SKM-1 treated with dmso at 0.1 percent for 144 hours (cell line): ENCODE measurements around the gene FBXO10.
"Not testable (repeated sequence)": the region's sequence is repeated elsewhere in the genome, so short reads cannot be mapped to it uniquely, and the experiment has no call there.

Experiments used
- DNase-seq: peaks from one replicate; lab custom pipeline; 2025; ENCODE audit not compliant: unreplicated experiment; lab: John Stamatoyannopoulos, UW

The FBXO10 gene

DNA sequence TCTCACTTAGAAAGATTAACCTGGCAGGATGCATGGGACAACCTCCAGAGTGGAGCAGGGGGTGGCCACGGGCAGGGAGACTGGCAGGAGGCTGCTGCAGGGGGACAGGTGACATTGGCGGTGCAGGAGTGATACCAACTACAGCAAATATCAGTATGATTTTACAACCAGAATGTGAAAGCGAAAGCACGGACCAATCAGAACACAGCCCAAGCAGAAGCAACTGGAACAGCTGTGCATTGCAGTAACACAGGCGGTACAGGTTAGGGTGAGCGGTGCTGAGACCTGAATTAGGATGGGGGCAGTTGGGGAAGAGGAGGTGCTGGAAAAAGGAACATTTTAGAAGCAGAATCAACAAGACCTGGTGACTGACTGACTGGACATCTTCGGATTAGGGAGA, 61.2 kb downstream of the FBXO10 start:
- DNase-seq: no peak

DNA sequence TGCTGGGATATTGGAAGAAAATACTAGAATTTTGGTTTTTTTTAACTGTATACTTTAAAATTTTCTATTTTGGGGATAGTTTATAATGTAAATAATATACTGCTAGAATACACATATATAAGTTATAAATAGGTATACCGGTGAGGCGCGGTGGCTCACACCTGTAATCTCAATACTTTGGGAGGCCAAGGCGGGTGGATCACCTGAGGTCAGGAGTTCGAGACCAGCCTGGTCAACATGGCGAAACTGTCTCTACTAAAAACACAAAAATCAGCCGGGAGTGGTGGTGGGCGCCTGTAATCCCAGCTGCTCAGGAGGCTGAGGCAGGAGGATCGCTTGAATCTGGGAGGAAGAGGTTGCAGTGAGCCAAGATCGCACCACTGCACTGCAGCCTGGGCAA, 61.8 kb downstream of the FBXO10 start:
- DNase-seq: not testable (repeated sequence)

GRCh38 chr9:37512437-37512836, 63.7 kb downstream of the FBXO10 start:
- no peak for DNase-seq

DNA sequence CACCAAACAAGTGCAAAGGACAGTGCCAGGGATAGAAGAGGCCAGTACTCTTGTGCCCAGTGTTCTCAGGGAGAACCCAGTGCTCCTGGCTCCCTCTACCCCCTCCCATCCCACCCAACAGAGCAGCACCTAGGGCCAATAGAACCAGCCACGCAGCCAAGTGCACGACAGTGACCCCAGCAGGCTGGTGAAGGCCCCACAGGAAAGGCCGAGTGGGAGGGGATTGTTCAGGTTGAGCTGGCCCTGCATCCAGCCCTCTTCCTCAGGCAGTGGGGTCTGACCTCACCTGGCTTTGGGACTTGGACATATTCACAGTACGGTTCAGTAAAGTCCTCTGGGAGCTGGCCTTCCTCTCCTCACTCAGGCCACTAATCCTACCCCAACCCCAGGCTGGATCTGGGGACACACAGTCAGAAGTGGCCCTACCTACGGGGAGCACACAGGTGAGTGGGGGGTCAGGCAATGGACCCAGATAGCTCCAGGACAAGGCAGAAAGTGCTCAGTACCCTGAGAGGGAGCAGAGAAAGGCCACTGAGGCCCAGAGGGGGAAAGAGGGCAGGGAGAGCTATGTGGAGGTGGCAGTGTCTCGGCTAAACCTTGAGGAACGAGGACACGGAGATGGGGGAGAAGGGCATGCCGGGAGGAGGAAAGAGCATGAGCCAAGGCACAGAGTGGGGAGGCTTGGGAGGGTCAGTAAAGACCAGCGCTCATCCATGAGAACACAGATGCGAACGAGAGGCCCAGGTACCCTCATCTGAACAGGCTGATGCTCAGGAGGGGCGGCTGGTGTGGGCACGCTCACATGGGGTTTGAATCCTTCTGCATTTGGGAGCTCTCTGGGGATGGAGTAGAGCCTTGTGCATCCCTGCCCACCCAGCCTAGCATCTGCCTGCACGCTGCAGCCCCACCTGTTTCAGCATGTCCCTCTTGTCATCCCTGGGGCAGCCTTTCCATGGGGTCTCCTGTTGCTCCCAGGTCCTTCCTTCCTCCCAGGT, 64.9 kb downstream of the FBXO10 start:
- DNase-seq: no peak

DNA sequence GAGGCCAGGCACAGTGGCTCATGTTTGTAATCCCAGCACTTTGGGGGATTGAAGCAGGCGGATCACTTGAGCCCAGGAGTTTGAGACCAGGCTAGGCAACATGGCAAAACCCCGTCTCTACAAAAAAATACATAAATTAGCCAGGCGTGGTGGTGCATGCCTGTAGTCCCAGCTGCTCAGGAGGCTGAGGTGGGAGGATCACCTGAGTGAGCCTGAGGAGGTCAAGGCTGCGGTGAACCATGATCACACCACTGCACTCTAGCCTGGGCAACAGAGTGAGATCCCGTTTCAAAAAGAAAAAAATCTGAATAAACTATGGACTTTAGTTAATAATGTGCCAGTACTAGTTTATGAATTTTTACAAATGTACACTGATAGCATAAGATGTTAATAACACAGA, 66.1 kb downstream of the FBXO10 start:
- not testable (repeated sequence) for DNase-seq

GRCh38 chr9:37509536-37509935, 66.6 kb downstream of the FBXO10 start:
- DNase-seq: no peak

DNA sequence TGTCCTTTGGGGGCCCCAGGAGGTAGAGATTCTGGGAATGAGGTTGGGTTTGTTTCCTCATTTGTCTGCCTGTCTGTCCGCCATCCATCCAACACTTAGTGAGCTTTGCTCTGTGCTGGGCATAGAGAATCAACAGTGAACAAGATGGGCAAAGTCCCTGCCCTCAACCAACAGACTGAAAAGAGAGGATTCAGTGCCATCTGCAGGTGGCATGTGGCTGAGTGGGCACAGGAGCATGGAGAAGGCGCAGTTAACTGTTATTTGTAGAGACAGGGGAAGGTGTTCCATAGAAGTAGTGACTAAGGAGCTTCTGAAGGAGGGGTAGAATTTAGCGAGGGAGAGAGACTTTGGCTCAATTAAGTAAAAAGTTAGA, 67.4 kb downstream of the FBXO10 start:
- DNase-seq: no peak

- no peak for DNase-seq
These were observed 67.9 kb downstream of the FBXO10 start for GRCh38 chr9:37508135-37508833.

GRCh38 chr9:37507566-37508134, 68.5 kb downstream of the FBXO10 start:
- DNase-seq: no peak

DNA sequence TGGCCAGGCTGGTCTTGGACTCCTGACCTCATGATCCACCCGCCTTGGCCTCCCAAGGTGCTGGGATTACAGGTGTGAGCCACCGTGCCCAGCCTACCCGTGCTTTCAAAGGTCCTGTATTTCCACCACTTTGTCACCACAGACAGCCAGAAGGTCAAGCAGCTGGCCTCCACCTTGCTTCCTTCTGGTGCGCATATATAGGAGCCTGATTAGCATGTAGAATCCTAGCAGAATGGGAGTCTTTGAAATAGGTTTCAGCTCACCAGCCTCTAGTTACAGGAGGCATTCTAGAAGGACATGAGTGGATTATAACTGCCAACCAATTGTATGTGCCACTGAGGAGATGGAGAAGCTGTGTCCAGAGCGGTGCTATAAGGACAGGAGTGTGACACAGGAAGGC, 71.6 kb downstream of the FBXO10 start:
- no peak for DNase-seq

DNA sequence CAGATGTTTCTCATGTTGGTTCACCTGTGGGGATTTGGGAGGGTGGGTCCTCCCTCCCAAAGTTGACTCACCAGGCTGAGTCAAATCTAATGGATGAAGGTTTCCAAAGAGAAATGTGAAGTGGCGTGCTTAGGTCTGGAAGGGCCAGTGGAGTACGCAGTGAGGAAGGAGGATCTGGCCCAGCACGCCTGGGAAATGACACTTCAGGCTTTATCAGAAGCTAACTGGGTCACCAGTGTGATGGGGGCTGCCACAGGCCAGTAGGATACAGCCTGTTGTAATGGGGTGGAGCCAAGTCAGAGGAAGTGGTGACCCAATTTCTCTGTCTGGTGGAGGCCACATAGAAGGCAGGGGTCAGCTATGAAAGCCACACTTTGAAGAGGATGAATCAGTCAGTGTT, 72.4 kb downstream of the FBXO10 start:
- DNase-seq: no peak

GRCh38 chr9:37501957-37502596, 74.1 kb downstream of the FBXO10 start:
- no peak for DNase-seq

- DNase-seq: no peak
These were observed 76.9 kb downstream of the FBXO10 start for GRCh38 chr9:37499297-37499696.

DNA sequence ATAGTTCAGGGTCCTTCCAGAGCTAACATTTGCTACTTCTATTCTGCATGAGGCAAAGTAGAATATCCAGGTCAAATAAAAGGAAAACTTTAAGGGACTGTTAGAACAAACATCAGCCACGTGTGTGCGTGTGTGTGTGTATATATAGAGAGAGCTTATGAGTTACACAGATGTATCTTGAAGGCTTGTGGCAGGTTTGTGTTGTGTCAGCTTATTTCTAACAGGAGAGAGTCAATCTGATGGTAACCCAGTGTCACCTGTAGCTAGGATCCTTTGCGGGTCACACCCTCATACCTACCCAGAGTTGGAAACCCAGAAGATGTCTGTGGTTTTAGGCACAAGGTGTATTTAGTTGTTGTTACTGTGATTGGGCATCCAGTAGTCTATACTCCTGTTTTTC, 77.7 kb downstream of the FBXO10 start:
- no peak for DNase-seq

- no peak for DNase-seq
These were observed 78.9 kb downstream of the FBXO10 start for GRCh38 chr9:37497320-37497719.

DNA sequence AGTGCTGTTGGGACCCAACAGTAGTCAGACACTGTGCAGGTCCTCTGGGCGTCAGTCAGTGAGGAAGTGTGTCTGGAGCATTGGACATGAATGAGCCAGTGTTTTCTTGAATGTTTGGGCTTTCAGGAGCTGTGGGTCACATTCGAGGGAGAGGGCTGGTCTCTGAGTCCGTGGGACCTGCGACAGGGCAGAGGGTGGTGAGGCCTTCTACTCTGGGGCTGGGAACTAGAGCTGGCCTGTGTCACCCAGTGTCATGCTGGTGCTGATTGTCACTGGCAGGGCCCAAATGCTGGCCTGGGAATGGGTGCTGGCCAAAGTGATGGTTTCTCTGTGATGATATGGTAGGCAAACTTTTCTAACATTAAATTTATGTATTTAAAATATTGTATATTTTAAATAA, 80.2 kb downstream of the FBXO10 start:
- no peak for DNase-seq

DNA sequence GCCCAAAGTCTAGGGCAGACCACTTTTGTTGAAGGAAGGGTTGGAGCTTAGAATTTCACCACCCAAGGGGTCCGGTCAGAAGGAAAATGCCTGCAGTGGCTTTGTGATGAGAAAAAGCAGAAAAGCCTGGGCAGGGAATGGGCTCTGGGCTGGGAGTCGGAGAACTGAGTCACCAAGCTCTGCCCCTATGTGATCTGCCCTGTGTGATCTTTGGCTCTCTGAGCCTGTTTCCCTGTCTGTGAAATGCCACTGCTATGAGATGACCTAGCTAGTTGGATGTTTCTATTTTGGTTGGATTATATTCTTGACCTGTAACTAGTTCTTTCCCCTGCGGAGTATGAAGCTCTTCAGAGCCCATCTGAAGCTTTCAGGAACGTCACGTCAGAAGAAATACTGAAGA, 80.6 kb downstream of the FBXO10 start:
- no peak for DNase-seq

- DNase-seq: no peak
These were observed 84.2 kb downstream of the FBXO10 start for GRCh38 chr9:37491939-37492338.

DNA sequence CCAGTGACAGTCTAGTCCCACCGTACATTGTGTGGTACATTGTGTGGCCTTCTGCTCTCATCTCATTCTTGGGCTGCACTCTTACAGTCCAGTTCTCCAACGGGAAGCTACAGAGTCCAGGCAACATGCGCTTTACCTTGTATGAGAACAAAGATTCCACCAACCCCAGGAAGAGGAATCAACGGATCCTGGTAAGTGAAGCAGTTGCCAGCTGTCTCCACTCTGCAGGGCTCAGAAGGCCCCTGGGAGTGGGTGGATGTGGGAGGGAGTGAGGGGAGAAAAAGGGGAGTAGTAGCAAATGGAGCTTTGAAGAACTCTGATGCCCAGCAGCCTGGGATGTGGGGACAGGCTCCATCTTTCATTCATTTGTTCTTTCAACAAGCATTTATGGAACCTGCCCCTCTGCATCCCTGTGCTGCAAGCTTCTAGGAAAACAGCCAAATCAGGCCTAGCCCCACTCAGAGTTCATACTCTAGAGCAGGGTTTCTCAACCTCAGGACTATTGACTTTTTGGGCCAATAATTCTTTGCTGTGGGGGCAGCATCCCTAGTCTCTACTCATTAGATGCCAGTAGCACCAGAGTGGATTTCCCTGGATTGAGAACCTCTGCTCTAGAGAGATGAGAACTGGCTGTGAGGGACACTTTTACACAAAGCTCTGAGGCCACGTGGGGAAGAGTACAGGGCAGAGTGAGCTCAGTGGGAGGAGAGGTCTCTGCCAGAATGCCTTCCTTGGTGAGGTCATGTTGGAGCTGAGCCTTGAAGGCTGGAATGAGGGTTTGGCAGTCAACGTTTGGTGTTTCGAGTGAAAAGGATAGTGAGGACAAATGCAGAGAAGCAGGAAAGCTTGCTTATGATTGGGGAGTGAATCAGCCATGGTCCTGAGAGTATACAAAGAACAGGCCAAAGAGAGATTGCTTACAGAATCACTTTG, 89.3 kb downstream of the FBXO10 start:
- DNase-seq: no peak

- DNase-seq: no peak
These were observed 89.9 kb downstream of the FBXO10 start for GRCh38 chr9:37486256-37486615.
